Measurements from ENCODE around the gene HBS1L.

Gene HBS1L

DNA sequence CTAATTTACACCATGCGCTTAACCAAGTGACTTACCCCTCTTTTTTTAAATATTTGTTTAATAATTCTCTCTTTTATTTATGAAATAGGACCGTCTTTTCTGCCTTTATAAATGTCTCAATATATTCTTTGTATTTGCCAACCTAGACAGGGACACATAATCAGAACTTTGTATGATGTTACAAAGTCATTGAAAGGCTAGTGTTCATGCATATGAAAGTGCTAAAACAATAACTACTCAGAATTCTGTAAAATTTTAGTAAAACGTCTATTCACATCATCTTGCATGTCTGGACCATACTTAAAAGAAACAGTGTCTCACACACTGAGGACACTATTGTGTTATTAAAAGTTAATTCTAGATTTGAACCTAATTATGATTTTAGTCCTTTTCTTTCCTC is 41.1 kb upstream of the HBS1L start:
- H3K27me3 ChIP-seq = no peaks in the 10 kb centered on the region
- H3K36me3 ChIP-seq = no peaks in the 10 kb centered on the region
- no peak for DNase-seq
- no peaks in the 10 kb centered on the region for H3K4me1 ChIP-seq
- H3K27ac ChIP-seq = no peak overlapping the region
- intact Hi-C loops (cut with DNase I; ENCODE audit: low total_unique reads) = no loop called here
- no peaks in the 10 kb centered on the region for H3K9me3 ChIP-seq
- TF ChIP-seq, protein P1, sequence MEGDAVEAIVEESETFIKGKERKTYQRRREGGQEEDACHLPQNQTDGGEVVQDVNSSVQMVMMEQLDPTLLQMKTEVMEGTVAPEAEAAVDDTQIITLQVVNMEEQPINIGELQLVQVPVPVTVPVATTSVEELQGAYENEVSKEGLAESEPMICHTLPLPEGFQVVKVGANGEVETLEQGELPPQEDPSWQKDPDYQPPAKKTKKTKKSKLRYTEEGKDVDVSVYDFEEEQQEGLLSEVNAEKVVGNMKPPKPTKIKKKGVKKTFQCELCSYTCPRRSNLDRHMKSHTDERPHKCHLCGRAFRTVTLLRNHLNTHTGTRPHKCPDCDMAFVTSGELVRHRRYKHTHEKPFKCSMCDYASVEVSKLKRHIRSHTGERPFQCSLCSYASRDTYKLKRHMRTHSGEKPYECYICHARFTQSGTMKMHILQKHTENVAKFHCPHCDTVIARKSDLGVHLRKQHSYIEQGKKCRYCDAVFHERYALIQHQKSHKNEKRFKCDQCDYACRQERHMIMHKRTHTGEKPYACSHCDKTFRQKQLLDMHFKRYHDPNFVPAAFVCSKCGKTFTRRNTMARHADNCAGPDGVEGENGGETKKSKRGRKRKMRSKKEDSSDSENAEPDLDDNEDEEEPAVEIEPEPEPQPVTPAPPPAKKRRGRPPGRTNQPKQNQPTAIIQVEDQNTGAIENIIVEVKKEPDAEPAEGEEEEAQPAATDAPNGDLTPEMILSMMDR (IDR thresholded peaks at IDR 0.05) = no peak
- no peak overlapping the region for H3K4me3 ChIP-seq

- no peaks in the 10 kb centered on the region for H3K36me3 ChIP-seq
- H3K9me3 ChIP-seq = no peaks in the 10 kb centered on the region
- TF ChIP-seq, protein P1 (IDR thresholded peaks at IDR 0.05) = no peak
- H3K4me1 ChIP-seq = no peaks in the 10 kb centered on the region
- H3K27me3 ChIP-seq = no peaks in the 10 kb centered on the region
- intact Hi-C loops (cut with DNase I; ENCODE audit: low total_unique reads) = no loop called here
- no peak for DNase-seq
- no peak overlapping the region for H3K4me3 ChIP-seq
- no peak overlapping the region for H3K27ac ChIP-seq
Measured at GRCh38 chr6:135094403-135094821, 39.8 kb upstream of the HBS1L start.

- no peaks in the 10 kb centered on the region for H3K36me3 ChIP-seq
- no peak overlapping the region for H3K27ac ChIP-seq
- H3K9me3 ChIP-seq = no peaks in the 10 kb centered on the region
- no peaks in the 10 kb centered on the region for H3K4me1 ChIP-seq
- DNase-seq = no peak
- TF ChIP-seq, protein P1 (IDR thresholded peaks at IDR 0.05) = no peak
- intact Hi-C loops (cut with DNase I; ENCODE audit: low total_unique reads) = no loop called here
- no peaks in the 10 kb centered on the region for H3K27me3 ChIP-seq
- H3K4me3 ChIP-seq = no peak overlapping the region
Measured at GRCh38 chr6:135093578-135093977, 39.0 kb upstream of the HBS1L start.

- Histone ChIP-seq H3K4me1 (no peaks in the 10 kb centered on the region), H3K27me3 (no peaks in the 10 kb centered on the region), H3K4me3 (no peak overlapping the region), H3K9me3 (no peaks in the 10 kb centered on the region), H3K36me3 (no peaks in the 10 kb centered on the region), H3K27ac (no peak overlapping the region)
- TF ChIP-seq, protein P1 (IDR thresholded peaks at IDR 0.05) = no peak
- intact Hi-C loops (cut with DNase I; ENCODE audit: low total_unique reads) = no loop called here
- no peak for DNase-seq
Measured at GRCh38 chr6:135092724-135093123, 38.1 kb upstream of the HBS1L start.

DNA sequence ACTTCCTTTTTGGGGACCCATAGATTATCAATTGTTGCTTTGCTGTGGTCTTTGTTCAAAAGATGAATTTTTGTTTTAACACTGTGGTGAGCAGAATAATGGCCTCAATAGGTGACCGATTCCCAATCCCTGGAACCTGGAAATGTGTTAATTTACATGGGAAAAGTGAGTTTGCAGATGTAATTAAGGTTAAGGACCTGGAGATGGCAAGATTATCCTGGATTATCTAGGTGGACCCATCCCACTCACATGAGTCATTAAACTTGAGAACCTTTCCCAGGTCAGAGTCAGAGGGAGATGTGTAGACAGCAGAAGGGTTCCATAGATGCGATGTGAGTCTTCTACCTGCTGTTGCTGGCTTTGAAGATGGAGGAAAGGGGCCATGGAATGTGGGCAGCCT is 36.2 kb upstream of the HBS1L start:
- Histone ChIP-seq H3K4me3 (no peak overlapping the region), H3K9me3 (no peaks in the 10 kb centered on the region), H3K27me3 (no peaks in the 10 kb centered on the region), H3K27ac (no peak overlapping the region), H3K36me3 (no peaks in the 10 kb centered on the region), H3K4me1 (no peaks in the 10 kb centered on the region)
- intact Hi-C loops (cut with DNase I; ENCODE audit: low total_unique reads) = no loop called here
- TF ChIP-seq, protein P1 (IDR thresholded peaks at IDR 0.05) = no peak
- no peak for DNase-seq

GRCh38 chr6:135089901-135090300 is 35.3 kb upstream of the HBS1L start:
- intact Hi-C loops (cut with DNase I; ENCODE audit: low total_unique reads) = no loop called here
- Histone ChIP-seq H3K9me3 (no peaks in the 10 kb centered on the region), H3K4me1 (no peaks in the 10 kb centered on the region), H3K4me3 (no peak overlapping the region), H3K27ac (no peak overlapping the region), H3K27me3 (no peaks in the 10 kb centered on the region), H3K36me3 (no peaks in the 10 kb centered on the region)
- no peak for DNase-seq
- TF ChIP-seq, protein P1 (IDR thresholded peaks at IDR 0.05) = no peak
